Suprapubic skin (tissue), 3 donors: Measurements from ENCODE around the gene TRIM22.
A peak's percentile ranks its signal among the peaks of the same experiment; 100 is the strongest.

Source experiments
- CTCF ChIP-seq, 2 donors: fragments of 200-600 bp in 1 of 2; fragments of 450-650 bp in 1 of 2; sonication (generic) in 1 of 2; IDR thresholded peaks; one replicate each; pipeline ENCODE4 v1.5.1; 2016 to 2019; ENCODE audit warnings: antibody characterized with exemption in 2 of 2, mild to moderate bottlenecking in 1 of 2, moderate library complexity in 1 of 2
- POLR2A ChIP-seq, 2 donors: fragments of 450-650 bp; IDR thresholded peaks; one replicate each; pipeline ENCODE4 v1.6.1; 2017; ENCODE audit warnings: antibody characterized with exemption in 2 of 2, mild to moderate bottlenecking in 2 of 2, moderate library complexity in 2 of 2

- TF ChIP-seq CTCF (IDR thresholded peaks at IDR 0.05) (peak in 1 of 2 donors; percentile 23), POLR2A (IDR thresholded peaks at IDR 0.05) (no peak)
Observed at GRCh38 chr11:5712507-5712906, 22.9 kb downstream of the TRIM22 start.
